Measurements from ENCODE around the gene MAGT1.
"Not testable (repeated sequence)": the region's sequence is repeated elsewhere in the genome, so short reads cannot be mapped to it uniquely, and the experiment has no call there.

Gene MAGT1
- total RNA-seq: 150 to 281 (median 224) reads per million in 17 experiments

- peak; percentile 94 to 97 (median 96) for DNase-seq
Measured at GRCh38 chrX:77894921-77895886, at the start of gene MAGT1. Gene MAGT1 (minus strand): TSS chrX:77895435. CDS start chrX:77895410, 25 bp downstream.

DNA sequence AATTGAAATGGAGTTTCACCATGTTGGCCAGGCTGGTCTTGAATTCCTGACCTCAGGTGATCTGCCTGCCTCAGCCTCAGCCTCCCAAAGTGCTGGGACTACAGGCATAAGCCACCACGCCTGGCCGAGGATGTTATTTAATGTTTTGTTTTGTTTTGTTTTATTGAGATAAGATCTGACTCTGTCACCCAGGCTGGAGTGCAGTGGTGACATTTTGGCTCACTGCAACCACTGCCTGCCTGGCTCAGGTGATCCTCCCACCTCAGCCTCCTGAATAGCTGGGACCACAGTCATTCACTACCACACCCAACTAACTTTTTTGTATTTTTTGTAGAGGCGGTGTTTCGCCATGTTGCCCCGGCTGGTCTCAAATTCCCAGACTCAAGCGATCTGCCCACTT is 49.8 kb upstream of the MAGT1 start:
- DNase-seq: not testable (repeated sequence)

GRCh38 chrX:77938083-77938680 is 42.9 kb upstream of the MAGT1 start:
- DNase-seq: peak in 3 of 4 experiments; percentile 6 to 56 (median 45)

- DNase-seq: no peak
Measured at GRCh38 chrX:77937291-77937690, 42.1 kb upstream of the MAGT1 start.

DNA sequence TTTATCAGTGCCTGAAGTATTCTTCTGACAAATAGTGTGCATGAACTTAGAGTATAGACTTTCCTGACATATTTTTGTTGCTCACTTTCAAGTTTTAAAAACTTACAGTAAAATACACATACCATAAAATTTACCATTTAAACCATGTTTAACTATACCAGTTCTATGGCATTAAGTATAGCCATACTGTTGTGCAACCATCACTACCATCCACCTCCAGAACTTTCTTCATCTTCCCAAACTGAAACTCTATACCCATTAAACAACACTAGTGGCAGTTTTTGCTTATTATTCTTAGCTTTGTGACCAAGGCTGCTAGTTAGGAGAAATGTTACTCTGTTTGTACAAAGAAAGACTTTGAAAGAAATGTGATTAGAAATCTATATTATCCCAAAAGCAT is 41.1 kb upstream of the MAGT1 start:
- no peak for DNase-seq

DNA sequence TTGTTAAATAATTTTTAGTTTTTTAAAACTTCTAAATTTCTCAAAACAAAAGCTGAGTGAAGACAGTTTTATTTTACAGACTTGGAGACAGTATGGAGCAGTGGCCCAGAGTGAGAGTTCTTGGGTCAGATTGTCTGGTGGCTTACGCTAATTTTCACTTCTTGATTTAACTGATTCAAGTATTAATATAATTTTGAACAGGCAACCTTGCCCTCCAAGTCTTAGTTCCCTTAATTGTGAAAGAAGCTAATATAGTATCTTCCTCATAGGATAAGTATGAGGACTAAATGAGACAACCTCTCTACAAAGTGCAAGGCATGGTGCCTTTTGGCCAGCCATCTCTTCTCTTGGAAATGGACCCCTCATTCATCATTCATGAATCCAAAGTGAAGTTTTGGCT is 40.7 kb upstream of the MAGT1 start:
- peak in 2 of 4 experiments; percentile 35 to 42 for DNase-seq

DNA sequence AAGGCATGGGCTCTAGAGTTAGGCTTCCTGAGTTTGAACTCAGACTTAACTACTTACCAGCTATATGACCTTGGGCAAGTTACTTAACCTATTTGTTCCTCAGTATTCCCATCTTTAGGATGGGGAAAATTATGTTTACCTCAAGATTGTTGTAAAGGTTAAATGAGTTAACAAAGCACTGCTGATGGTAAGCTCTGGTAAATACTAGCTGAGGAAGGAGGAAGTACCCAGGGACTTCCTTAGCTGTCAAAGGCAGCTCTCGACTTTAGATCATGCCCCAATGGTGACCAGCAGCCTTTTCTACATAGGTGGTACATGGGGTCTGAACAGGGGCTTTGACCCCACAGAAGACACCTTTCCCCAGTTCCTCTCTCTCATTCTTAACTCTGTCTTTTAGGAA is 35.3 kb upstream of the MAGT1 start:
- DNase-seq: peak; percentile 10 to 37 (median 22)

DNA sequence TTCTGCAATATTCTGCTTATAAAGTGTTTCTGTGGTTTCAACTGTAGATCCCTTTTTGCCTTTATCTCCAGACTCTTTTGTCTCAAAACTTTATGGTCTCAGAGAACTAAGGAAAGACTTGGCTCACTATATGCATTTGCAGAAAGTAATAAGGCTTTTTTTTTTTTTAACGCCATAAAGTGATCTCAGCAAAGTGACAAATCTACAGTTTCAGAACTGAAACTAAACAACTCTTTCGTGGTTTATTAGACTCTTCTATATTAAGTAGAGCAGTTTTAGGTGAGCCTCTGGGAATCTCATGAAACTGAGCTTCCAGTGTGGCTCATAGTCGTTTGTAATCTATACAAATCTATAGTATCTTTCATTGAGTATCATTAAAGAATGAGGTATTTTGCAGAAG is 30.5 kb upstream of the MAGT1 start:
- no peak for DNase-seq

GRCh38 chrX:77924320-77924859 is 29.2 kb upstream of the MAGT1 start:
- DNase-seq: no peak

DNA sequence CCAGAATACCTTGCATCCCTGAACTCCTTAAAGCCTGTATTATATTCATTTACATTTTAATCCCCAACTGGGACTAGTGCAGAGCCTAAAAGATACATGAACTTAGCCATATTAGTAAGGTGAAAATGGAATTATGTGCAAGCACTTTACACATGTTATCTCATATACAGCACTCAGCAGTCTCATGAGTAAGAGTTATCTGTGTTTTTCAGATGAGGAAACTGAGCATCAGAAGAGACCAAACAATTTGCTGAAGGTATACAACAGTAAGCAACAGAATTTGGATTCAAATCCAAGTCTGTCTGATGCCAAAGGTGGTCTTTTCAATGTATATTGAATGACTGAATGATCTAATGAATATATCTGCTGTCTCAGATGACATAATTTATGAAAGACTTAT is 27.6 kb upstream of the MAGT1 start:
- DNase-seq: no peak

DNA sequence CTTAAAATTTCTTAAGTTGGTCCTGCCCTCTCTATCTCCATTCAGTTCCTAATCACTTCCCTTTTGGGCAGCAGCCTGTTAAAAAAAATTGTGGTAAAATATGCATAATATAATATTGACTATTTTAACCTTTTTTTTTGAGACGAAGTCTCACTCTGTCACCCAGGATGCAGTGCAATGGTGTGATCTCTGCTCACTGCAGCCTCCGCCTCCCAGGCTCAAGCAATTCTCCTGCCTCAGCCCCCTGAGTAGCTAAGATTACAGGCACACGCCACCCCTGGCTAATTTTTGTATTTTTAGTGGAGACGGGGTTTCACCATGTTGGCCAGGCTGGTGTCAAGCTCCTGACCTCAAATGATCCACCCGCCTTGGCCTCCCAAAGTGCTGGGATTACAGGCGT is 24.1 kb upstream of the MAGT1 start:
- DNase-seq: not testable (repeated sequence)

DNA sequence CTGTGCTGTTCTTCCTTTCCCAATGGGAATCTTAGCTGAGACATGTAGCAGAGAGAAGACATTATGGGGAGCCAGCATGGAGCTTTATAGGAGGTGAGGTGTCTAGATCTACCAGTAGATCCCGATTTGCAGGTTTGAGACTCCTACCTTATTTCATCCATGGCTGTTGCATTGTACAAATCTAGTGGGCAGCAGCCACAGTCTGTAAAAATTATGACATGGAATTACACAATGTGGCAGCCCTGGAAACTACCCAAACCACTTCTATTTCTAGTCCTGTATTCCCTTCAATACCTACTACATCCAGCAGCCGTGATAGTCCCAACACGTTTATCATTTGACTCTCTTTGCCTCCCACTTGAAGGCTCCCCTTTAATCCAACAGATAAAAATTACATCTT is 23.3 kb upstream of the MAGT1 start:
- DNase-seq: peak in 3 of 4 experiments; percentile 18 to 46 (median 42)

- DNase-seq: no peak
Measured at GRCh38 chrX:77917294-77917933, 22.2 kb upstream of the MAGT1 start.

DNA sequence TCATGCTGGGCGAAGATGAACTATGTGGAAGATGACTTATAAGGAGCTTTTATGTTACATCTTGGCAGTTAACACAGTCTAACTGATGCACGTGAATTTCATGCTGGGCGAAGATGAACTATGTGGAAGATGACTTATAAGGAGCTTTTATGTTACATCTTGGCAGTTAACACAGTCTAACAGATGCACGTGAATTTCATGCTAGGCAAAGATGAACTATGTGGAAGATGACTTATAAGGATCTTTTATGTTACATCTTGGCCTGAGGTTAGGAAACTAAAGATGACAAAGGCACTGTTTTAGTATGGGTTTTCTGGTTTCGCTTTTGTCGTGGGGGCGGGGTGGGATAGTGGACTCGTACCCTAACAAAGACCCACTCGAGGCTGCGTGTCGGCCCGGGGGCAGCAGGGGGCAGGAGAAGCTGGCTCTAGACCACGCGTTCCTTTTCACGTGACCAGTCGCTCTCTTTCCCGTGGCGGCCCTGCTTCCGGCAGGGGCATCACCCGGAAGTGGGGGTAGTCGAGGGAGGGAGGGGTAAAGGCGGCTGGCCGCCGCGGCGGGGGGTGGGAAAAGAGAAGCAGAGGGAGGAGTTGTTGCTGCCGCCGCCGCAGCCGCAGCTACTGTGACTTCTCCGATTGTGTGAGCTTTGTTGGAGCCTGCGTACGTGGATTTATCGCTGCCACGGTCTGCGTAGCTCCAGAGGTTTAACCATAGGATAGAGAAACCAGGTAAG is 15.0 kb upstream of the MAGT1 start, which contains the start of gene ATP7A:
TSS of gene ATP7A (plus strand) at position 586 of the 733 bp plus-strand sequence. CDS start 60,949 bp downstream, outside the sequence.
- DNase-seq: peak; percentile 87 to 94 (median 94)

- DNase-seq: no peak
Measured at GRCh38 chrX:77901506-77901905, 6.3 kb upstream of the MAGT1 start.

DNA sequence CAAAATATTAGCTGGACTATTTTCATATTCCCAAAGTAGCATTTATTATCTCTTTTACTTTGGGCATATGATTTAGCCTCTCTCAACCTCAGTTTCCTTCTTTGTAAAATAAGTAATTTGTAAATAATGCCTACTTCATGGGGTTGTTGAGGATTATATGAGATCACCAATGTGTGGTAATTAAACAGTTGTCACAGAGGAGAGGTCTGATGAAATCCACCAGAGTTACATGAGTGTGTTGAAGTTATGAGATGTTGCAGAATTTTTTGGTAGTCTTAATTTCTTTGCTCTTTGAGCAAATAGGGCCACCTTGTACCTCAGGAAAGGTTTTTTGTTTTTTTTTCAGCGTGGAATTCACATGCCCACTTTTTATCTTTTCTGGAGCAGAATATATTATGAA is 5.5 kb upstream of the MAGT1 start:
- DNase-seq: peak; percentile 8 to 68 (median 36)

- peak; percentile 84 to 97 (median 93) for DNase-seq
Measured at GRCh38 chrX:77899081-77899828, 4.0 kb upstream of the MAGT1 start, which contains the start of gene COX7B. Gene COX7B (plus strand): TSS chrX:77899468. CDS start chrX:77899554, 86 bp downstream.

- no peak for DNase-seq
Measured at GRCh38 chrX:77893713-77894112, 1.5 kb downstream of the MAGT1 start.

DNA sequence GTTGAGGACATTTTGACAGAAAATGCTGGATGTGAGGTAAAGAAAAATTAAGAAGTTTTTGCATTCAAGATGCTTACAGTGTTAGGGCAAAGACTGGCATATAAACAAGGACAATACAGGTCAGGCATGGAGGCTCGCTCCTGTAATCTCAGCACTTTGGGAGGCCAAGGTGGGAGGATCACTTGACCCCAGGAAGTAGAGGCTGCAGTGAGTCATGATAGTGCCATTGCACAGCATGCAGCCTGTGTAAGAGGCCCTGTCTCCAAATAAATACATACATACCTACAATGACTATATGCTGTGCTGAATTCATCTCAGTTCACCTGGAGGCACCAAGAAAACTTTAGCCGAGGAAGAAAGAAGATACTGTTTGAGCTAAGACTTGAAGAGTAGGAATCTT is 2.3 kb downstream of the MAGT1 start:
- no peak for DNase-seq

DNA sequence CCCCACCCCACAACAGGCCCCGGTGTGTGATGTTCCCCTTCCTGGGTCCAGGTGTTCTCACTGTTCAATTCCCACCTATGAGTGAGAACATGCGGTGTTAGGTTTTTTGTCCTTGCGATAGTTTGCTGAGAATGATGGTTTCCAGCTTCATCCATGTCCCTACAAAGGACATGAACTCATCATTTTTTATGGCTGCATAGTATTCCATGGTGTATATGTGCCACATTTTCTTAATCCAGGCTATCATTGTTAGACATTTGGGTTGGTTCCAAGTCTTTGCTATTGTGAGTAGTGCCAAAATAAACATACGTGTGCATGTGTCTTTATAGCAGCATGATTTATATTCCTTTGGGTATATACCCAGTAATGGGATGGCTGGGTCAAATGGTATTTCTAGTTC is 13.8 kb downstream of the MAGT1 start:
- not testable (repeated sequence) for DNase-seq

DNA sequence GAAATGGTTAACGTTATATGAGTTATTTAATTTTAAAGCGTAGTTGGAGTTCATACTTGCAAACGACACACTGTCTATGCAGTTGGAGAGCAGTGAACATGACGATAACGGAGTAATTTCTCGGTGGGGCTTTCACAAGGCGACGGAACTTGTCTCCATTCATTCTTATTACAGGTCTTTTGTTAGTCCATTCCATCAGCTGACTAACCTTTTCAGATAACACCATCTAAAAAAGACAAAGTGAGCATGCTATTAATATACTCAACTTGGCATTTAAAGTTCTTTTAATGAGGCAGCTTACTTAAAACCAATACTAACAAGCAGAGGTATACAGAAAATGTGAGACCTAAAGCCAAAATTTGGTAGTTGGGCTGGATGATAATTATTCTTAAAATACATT is 19.9 kb downstream of the MAGT1 start:
- DNase-seq: no peak
